GM19240 (cell line): ENCODE results near the gene CES3.
"Not testable (repeated sequence)": the region's sequence is repeated elsewhere in the genome, so short reads cannot be mapped to it uniquely, and the experiment has no call there.

ENCODE experiments used
- DNase-seq: peaks from one replicate; pipeline ENCODE4 v3.0.0; 2011; ENCODE audit warnings: low spot score; ENCODE audit not compliant: insufficient read length

The CES3 gene

DNA sequence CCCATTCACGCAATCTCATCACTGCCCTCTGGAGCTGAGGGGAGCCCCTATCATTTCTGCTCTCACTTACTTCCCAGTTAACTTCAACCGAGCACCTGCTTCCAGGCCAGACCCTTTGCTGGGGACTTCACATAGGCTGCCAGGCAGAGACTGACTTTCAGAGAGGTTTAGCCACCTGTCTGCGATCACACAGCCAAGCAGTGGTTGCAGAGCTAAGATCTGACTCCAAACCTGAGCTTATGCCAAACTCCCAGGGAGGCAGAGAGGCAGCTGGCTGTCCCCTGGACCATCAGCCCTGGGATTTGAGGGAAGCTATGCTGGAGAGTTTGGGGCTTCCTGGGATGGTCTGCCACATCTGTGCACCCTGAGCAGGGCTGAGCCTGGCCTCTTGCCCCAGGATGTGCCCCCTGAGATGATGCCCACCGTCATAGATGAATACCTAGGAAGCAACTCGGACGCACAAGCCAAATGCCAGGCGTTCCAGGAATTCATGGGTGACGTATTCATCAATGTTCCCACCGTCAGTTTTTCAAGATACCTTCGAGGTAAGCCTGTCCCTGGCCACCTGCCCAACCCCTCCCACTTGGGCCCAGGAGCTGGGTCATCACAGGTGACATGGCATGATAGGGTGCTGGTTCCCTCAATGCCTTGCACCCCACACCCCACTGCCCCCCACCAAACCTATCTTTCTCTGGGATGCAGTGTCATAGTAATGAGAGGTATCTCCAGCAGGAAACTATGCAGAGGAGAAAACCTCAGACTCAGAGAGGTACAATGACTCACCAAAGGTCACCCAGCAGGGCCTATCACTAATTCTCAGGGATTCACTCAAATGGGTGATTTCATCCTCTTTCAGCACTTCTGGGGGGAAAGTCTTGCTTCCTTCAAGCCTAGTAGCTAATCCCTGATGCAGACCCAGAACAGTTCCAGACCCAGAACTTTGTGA lies 10.0 kb downstream of the CES3 start:
- no peak for DNase-seq

- DNase-seq: no peak
Observed at GRCh38 chr16:66972983-66973382, 11.9 kb downstream of the CES3 start.

GRCh38 chr16:66973716-66974115 lies 12.7 kb downstream of the CES3 start:
- DNase-seq: no peak

- DNase-seq: not testable (repeated sequence)
Observed at GRCh38 chr16:66974156-66974931, 13.3 kb downstream of the CES3 start.

GRCh38 chr16:66974932-66975246 lies 13.8 kb downstream of the CES3 start:
- not testable (repeated sequence) for DNase-seq

- no peak for DNase-seq
Observed at GRCh38 chr16:66975302-66975893, 14.3 kb downstream of the CES3 start.

GRCh38 chr16:66976746-66977145 lies 15.7 kb downstream of the CES3 start:
- no peak for DNase-seq

GRCh38 chr16:66977341-66978113 lies 16.5 kb downstream of the CES3 start:
- peak; percentile 90 for DNase-seq

DNA sequence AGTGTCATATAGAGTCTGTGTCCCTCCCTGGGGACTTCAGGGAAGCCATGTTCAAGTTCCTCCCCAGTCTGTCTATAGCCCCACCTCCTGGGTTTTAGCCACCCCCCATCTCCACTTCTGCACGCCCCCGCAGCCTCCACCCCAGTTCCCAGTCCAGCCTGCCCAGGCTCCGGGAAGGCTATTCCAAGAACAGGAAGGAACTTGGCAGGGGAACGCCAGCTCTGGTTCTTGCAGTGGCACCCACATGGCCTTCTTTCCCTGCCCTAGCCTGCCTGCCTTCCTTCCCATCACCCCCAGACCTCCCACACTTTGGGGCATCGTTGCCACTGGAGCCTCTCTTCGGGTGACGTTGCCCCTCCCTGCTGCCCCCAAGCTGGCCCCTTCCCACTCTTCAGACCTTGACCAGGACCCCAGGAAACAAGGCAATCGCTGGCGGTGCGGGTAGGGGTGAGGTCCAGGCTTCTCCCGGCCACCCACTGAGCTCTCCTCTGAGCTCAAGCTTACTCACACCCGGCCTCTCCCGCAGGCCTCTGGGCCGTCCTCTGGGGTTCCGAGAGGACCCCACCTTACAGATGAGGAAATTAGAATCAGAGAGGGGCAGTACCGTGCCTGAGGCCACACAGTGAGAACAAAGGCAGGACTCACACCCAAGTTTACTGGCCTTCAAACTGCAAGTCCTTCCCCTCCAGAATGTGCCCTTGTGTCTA lies 18.1 kb downstream of the CES3 start:
- no peak for DNase-seq

- no peak for DNase-seq
Observed at GRCh38 chr16:66983033-66983432, 22.0 kb downstream of the CES3 start.

DNA sequence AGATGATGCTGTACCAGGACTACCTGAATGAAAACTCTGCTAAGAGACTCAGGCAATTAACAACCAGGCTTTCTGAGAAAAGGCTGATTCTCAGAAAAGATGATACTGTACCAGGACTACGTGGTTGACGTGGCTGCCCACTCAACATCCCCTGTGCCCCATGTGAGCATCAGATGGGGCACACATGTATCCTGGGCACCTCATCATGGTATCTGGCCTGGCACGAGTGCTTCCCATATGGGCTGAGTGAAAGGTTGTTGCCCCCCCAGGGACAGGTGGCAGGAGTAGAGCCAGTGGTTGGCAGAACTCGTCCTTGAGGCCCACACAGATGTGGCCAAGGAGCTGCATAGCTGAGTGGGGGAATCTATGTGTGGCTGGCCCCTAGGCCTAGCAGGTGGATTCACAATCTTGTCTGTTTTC lies 23.8 kb downstream of the CES3 start:
- DNase-seq: no peak

GRCh38 chr16:66986559-66986958 lies 25.5 kb downstream of the CES3 start:
- DNase-seq: no peak

- DNase-seq: no peak
Observed at GRCh38 chr16:66988197-66988788, 27.2 kb downstream of the CES3 start, which contains the start of gene CES4A. TSS of gene CES4A (plus strand) at chr16:66988589. CDS start at chr16:66988773, 184 bp downstream.

DNA sequence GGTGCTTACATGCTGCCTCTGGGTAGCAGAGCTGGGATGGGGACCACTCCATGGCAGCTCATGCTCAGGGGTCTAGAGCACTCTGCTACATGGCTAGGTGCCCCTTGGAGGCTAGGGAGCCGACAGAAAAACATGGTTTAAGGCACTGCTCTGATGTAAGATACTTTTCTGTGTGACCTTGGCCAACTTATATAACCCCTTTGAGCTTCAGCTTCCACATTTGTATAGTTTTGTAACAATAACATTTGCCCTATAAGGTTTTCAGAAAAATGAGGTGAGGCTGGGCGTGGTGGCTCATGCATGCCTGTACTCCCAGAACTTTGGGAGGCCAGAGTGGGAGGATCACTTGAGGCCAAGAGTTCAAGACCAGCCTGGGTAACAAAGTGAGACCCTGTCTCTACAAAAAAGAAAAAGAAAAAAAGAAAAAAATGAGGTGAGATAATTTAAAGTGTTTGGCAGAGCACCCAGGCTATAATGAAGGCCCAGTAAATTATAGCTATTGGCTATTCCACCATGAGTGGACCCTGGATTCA lies 30.5 kb downstream of the CES3 start:
- no peak for DNase-seq

GRCh38 chr16:66993558-66993957 lies 32.5 kb downstream of the CES3 start:
- DNase-seq: not testable (repeated sequence)

- no peak for DNase-seq
Observed at GRCh38 chr16:66996324-66996982, 35.4 kb downstream of the CES3 start.

DNA sequence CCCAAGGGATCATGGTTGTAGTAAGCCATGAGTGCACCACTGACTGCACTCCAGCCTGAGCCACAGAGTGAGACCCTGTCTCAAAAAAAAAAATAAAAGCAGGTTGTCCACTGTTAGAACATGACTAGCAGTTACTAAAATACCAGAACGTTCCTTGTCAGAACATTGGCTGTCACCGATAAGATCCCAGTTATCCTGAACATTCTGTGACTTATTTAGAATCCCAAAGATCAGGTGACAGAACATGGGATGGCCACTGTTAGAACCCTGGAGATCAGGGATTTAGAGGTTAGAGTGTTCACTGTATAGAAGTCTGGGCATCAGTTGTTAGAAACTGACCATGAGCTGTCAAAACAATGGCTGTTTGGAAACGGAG lies 35.9 kb downstream of the CES3 start:
- no peak for DNase-seq

DNA sequence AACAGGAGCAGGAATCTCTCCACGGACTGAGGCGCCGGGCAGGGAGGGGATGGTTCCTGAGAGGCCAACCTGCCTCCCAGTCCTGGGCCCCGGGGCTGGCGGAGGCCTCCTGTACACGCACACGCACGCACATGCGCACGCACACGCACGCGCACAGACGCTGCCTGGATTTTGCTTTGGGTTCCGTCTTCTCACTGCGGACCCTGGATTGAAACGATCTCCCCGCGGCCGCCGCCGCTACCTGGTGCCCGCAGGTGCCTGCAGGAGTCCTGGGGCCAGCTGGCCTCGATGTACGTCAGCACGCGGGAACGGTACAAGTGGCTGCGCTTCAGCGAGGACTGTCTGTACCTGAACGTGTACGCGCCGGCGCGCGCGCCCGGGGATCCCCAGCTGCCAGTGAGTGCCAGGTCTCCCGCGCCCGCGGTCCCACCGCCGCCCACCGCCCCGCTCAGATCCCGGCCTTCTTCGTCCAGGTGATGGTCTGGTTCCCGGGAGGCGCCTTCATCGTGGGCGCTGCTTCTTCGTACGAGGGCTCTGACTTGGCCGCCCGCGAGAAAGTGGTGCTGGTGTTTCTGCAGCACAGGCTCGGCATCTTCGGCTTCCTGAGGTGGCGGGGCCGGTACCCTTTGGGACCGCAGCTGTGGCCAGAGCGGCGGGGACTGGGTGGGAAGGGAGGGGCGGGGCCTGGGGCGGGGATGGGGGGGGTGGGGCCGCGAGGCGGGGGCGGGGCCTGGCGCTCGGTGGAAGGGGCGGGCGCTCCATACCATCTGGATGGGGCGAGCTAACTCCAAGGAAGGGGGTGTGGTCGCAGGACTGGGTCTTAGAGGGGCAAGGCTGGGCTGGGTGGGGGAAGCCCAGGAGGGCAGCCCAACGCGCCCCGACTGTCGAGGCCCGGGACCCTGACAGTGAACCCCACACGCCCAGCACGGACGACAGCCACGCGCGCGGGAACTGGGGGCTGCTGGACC lies 39.6 kb downstream of the CES3 start:
- DNase-seq: no peak
